Left colon (tissue), 2 donors: ENCODE measurements around the gene UBE2L3. TPM values are rescaled to one million over a fixed set of nuclear protein-coding genes. Genes with fewer than 3 reads are reported as not detected.
"Not testable (repeated sequence)": the region's sequence is repeated elsewhere in the genome, so short reads cannot be mapped to it uniquely, and the experiment has no call there.

ENCODE experiments used
- ATAC-seq: fragments of 200-7000 bp; cut with Tn5 transposase; one replicate; pipeline ENCODE4 v1.9.1; 2020; ENCODE audit warnings: mild to moderate bottlenecking, moderate library complexity
- DNase-seq, 2 donors: peaks; one replicate each; pipeline ENCODE4 v3.0.0-alpha.2; 2020
- intact Hi-C, 2 donors: fragments of 100-400 bp; cut with DNase I in 1 of 2; cut with micrococcal nuclease in 1 of 2; formaldehyde crosslinking; loops; one replicate each; pipeline versions ENCODE4 v1.11.2 to v1.14.0; 2022; cut with DNase I, micrococcal nuclease
- long read RNA-seq: library from polyadenylated mRNA; unstranded; transcript quantifications from one replicate; pipeline ENCODE4 v2.0.0, GENCODE V29; 2021
- total RNA-seq, 2 donors: library from RNA; stranded (reverse); fragmentation: NEBNext Ultra II Directional; extraction: Animal tissue kit (Norgen Biotek cat#: 25700); gene quantifications; one replicate each; pipeline ENCODE4 v1.2.1, GENCODE V29; 2021
- donor health status: DM: no; HTN: no; CAD: no.
- donor health status: DM: yes; HTN: yes; CAD: no.

Gene UBE2L3
- 10 to 100 TPM; 51.5 to 59.6 TPM for total RNA-seq
- long read RNA-seq, transcript UBE2L3-201 (4 exons, 3,028 nt), result major isoform, 98 of 123 reads
- long read RNA-seq, partial matches to known transcripts, result 8 of 123 reads
- long read RNA-seq, other reads (novel, unspliced or antisense), result 17 of 123 reads

- ATAC-seq (peak; percentile 86), DNase-seq (peak; percentile 85 to 90)
- intact Hi-C loops, result no loop called here
Measured at GRCh38 chr22:21567456-21568346, at the start of gene UBE2L3. Gene UBE2L3 (plus strand): TSS chr22:21567714. CDS start chr22:21567745, 31 bp downstream.

GRCh38 chr22:21526705-21527500, 40.6 kb upstream of the UBE2L3 start:
- ATAC-seq, intact Hi-C loops, DNase-seq: not testable (repeated sequence)

GRCh38 chr22:21531525-21531924, 36.0 kb upstream of the UBE2L3 start:
- ATAC-seq, result peak; percentile 28
- intact Hi-C loops, result not testable (repeated sequence)

GRCh38 chr22:21532863-21533648, 34.5 kb upstream of the UBE2L3 start:
- DNase-seq, intact Hi-C loops, ATAC-seq: not testable (repeated sequence)

More at GRCh38 chr22:21531525-21531924, 36.0 kb upstream of the UBE2L3 start:
- not testable (repeated sequence) for DNase-seq

GRCh38 chr22:21539862-21540261, 27.7 kb upstream of the UBE2L3 start:
- ATAC-seq, intact Hi-C loops, DNase-seq: not testable (repeated sequence)

GRCh38 chr22:21544432-21545322, 22.8 kb upstream of the UBE2L3 start:
- ATAC-seq, intact Hi-C loops, DNase-seq: not testable (repeated sequence)

GRCh38 chr22:21549558-21549957, 18.0 kb upstream of the UBE2L3 start:
- peak; percentile 66 for ATAC-seq
- DNase-seq, intact Hi-C loops: not testable (repeated sequence)

- intact Hi-C loops, DNase-seq: not testable (repeated sequence)
- peak; percentile 86 for ATAC-seq
Measured at GRCh38 chr22:21550008-21550677, 17.4 kb upstream of the UBE2L3 start.

- peak; percentile 74 for ATAC-seq
- DNase-seq, intact Hi-C loops: not testable (repeated sequence)
Measured at GRCh38 chr22:21550678-21551047, 16.9 kb upstream of the UBE2L3 start.

GRCh38 chr22:21551361-21551760, 16.2 kb upstream of the UBE2L3 start, which contains the start of gene RIMBP3C:
Gene RIMBP3C (minus strand): TSS chr22:21551461. CDS start chr22:21550976, 485 bp downstream.
- intact Hi-C loops, ATAC-seq, DNase-seq: not testable (repeated sequence)

- intact Hi-C loops, DNase-seq, ATAC-seq: not testable (repeated sequence)
Measured at GRCh38 chr22:21559345-21560125, 8.0 kb upstream of the UBE2L3 start.

- DNase-seq, intact Hi-C loops, ATAC-seq: not testable (repeated sequence)
Measured at GRCh38 chr22:21560657-21561056, 6.9 kb upstream of the UBE2L3 start.

GRCh38 chr22:21563912-21564311, 3.6 kb upstream of the UBE2L3 start:
- DNase-seq, result no peak
- intact Hi-C loops, result no loop called here
- no peak for ATAC-seq

GRCh38 chr22:21564411-21564810, 3.1 kb upstream of the UBE2L3 start:
- intact Hi-C loops, result no loop called here
- ATAC-seq, result no peak

GRCh38 chr22:21568347-21569075, 997 bp downstream of the UBE2L3 start:
- ATAC-seq (peak; percentile 54), DNase-seq (peak; percentile 17 to 33)
- intact Hi-C loops, result no loop called here

More at GRCh38 chr22:21564411-21564810, 3.1 kb upstream of the UBE2L3 start:
- no peak for DNase-seq
